ENCODE data around the gene CD300E. TPM values are rescaled to one million over a fixed set of nuclear protein-coding genes. Genes with fewer than 3 reads are reported as not detected.

Gene CD300E
- total and polyA plus RNA-seq, 4 experiments from 2014 or later = not detected

DNA sequence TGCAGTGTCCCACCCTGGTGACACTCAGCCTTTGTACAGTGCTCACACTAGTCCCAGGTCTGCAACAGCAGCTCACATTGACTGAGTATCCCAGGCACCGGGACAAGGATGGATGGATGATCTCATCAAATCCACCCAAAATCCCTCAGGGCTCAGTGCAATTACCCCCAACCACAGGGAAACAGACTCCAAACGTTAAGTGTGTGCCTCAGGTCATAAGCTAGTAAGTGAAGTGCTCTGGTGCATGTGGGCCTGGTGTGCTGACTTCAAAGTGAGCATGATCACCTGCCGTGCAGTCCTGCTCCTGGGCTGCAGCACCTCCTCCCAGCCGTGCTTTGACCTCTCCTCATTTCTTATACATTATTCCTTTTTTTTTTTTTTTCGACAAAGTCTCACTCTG lies 31.2 kb upstream of the CD300E start:
- Mint-ChIP-seq H3K36me3 (no peaks in the 10 kb centered on the region), H3K27me3 (peaks cover 16 to 26% of the 10 kb centered on the region in 2 donors), H3K9me3 (peaks cover 0 to 2% (median 0%) of the 10 kb centered on the region in 8 donors), H3K4me1 (peaks cover 4 to 7% (median 5%) of the 10 kb centered on the region in 4 donors), H3K27ac (no peak overlapping the region), H3K4me3 (no peak overlapping the region)
- Histone ChIP-seq H3K36me3 (ENCODE audit: insufficient read depth, low read length) (no peaks in the 10 kb centered on the region), H3K9me3 (ENCODE audit: control insufficient read depth in 1 of 2, low read length in 2 of 2) (no peaks in the 10 kb centered on the region), H3K27me3 (ENCODE audit: insufficient read depth, low read length) (no peaks in the 10 kb centered on the region), H3K4me3 (ENCODE audit: low read length in 2 of 2) (no peak overlapping the region), H3K27ac (ENCODE audit: low read depth, low read length) (no peak overlapping the region), H3K4me1 (ENCODE audit: insufficient read depth, low read length) (peaks cover 3% of the 10 kb centered on the region)
- no peak for DNase-seq
- ChIA-PET POLR2A (ENCODE audit: partially characterized antibody) (interaction anchor here (1.0 kb wide), 1 partner anchor 83 kb away, joined by 3 read pairs; the partner anchor contains the start of gene RAB37), CTCF (ENCODE audit: partially characterized antibody) (interaction anchor here (0.8 to 6.2 kb wide), 4 partner anchors 82 to 211 kb away, joined by 3 to 326 read pairs (median 94); partner anchors contain the start of genes NAT9 and RAB37)
- intact Hi-C loops (cut with micrococcal nuclease) = no loop called here

GRCh38 chr17:74652020-74652419 lies 28.5 kb upstream of the CD300E start:
- H3K27me3 Mint-ChIP-seq = peaks cover 16 to 29% of the 10 kb centered on the region in 2 donors
- POLR2A ChIA-PET (ENCODE audit: partially characterized antibody) = no interaction called here
- H3K9me3 Mint-ChIP-seq = peaks cover 0 to 2% (median 0%) of the 10 kb centered on the region in 8 donors

DNA sequence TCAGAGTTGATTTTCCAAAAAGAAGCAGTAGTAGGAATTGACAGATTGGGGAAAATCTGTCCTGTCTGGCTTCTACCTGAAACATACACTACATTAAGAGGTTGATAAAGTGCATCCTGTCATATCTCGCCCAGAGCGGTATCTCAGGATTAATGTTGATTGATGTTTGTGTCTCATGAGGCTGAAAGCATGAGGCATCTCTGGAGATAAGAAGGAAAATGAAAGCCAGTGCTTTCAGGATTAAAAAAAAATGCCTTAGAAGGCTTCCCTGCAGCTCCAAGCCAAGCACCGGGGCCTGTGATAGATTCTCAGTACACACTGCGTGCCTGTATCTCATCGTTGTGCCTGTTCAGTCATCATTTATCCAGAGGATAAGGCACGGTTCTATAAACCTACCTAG lies 26.4 kb upstream of the CD300E start:
- Histone ChIP-seq H3K4me3 (ENCODE audit: low read length in 2 of 2) (no peak overlapping the region), H3K9me3 (ENCODE audit: control insufficient read depth in 1 of 2, low read length in 2 of 2) (no peaks in the 10 kb centered on the region), H3K4me1 (ENCODE audit: insufficient read depth, low read length) (no peaks in the 10 kb centered on the region), H3K27ac (ENCODE audit: low read depth, low read length) (no peak overlapping the region), H3K27me3 (ENCODE audit: insufficient read depth, low read length) (peaks cover 5% of the 10 kb centered on the region), H3K36me3 (ENCODE audit: insufficient read depth, low read length) (no peaks in the 10 kb centered on the region)
- Mint-ChIP-seq H3K4me1 (no peaks in the 10 kb centered on the region), H3K9me3 (peaks cover 0 to 2% (median 0%) of the 10 kb centered on the region in 8 donors), H3K27ac (no peak overlapping the region), H3K36me3 (no peaks in the 10 kb centered on the region), H3K4me3 (no peak overlapping the region), H3K27me3 (peaks cover 27 to 34% of the 10 kb centered on the region in 2 donors)
- no peak for DNase-seq
- ChIA-PET CTCF (ENCODE audit: partially characterized antibody) (interaction anchor here (1.0 to 3.2 kb wide), 2 partner anchors 8 to 86 kb away, joined by 3 to 16 read pairs; no protein-coding TSS in a partner anchor), POLR2A (ENCODE audit: partially characterized antibody) (no interaction called here)
- intact Hi-C loops (cut with micrococcal nuclease) = no loop called here

More at GRCh38 chr17:74652020-74652419, 28.5 kb upstream of the CD300E start:
- DNase-seq = no peak
- intact Hi-C loops (cut with micrococcal nuclease) = no loop called here
- peaks cover 5% of the 10 kb centered on the region for H3K27me3 ChIP-seq (ENCODE audit: insufficient read depth, low read length)
- no peaks in the 10 kb centered on the region for H3K36me3 ChIP-seq (ENCODE audit: insufficient read depth, low read length)
- no peaks in the 10 kb centered on the region for H3K4me1 Mint-ChIP-seq
- H3K9me3 ChIP-seq (ENCODE audit: control insufficient read depth in 1 of 2, low read length in 2 of 2) = no peaks in the 10 kb centered on the region
- H3K4me3 Mint-ChIP-seq = no peak overlapping the region
- H3K27ac ChIP-seq (ENCODE audit: low read depth, low read length) = no peak overlapping the region
- no peak overlapping the region for H3K27ac Mint-ChIP-seq
- no peaks in the 10 kb centered on the region for H3K36me3 Mint-ChIP-seq
- no peak overlapping the region for H3K4me3 ChIP-seq (ENCODE audit: low read length in 2 of 2)
- CTCF ChIA-PET (ENCODE audit: partially characterized antibody) = interaction anchor here (1.3 kb wide), 1 partner anchor 119 kb away, joined by 4 read pairs; no protein-coding TSS in a partner anchor
- no peaks in the 10 kb centered on the region for H3K4me1 ChIP-seq (ENCODE audit: insufficient read depth, low read length)

DNA sequence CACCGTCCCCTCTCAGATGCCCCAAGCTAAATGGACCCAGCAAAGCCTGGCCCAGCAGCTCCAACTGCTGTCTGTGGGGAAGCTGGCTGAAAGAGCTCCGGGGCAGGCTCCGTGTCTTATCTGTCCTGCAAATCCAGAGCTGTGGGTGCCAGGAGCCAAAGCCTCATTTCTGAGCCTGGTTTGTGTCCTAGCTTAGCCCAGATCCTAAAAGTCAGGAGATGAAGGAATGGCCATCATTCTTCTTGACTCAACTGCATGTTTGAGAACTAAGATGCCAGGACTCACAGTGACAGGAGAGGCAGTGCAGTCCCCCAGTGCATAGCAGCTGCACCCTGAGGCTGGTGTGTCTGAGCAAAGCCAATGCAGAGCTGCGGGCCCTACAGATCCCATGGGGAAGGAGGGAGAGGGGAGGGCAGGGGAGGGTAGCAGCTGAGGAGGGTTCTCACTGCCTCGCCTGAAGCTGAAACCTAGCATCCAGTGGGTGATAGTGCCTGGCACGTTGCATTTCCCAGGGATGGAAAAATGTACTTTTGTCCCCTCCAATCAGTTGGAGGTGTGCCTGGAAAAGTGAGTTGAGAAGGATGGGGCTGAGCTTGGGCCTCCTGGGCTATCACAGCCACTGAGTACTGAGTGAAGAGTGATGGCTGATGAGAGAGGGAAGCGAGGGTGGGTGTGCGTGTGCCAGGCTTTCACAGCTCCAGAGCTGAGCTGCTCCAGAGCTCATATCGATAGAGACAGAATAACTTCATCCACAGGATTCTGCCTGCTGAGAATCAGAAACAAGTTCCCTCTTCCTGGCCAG lies 24.5 kb upstream of the CD300E start:
- Histone ChIP-seq H3K27ac (ENCODE audit: low read depth, low read length) (no peak overlapping the region), H3K4me1 (ENCODE audit: insufficient read depth, low read length) (no peaks in the 10 kb centered on the region), H3K4me3 (ENCODE audit: low read length in 2 of 2) (no peak overlapping the region), H3K36me3 (ENCODE audit: insufficient read depth, low read length) (no peaks in the 10 kb centered on the region), H3K27me3 (ENCODE audit: insufficient read depth, low read length) (peaks cover 5% of the 10 kb centered on the region), H3K9me3 (ENCODE audit: control insufficient read depth in 1 of 2, low read length in 2 of 2) (no peaks in the 10 kb centered on the region)
- DNase-seq = no peak
- H3K4me3 Mint-ChIP-seq = no peak overlapping the region
- ChIA-PET POLR2A (ENCODE audit: partially characterized antibody) (no interaction called here), CTCF (ENCODE audit: partially characterized antibody) (interaction anchor here (0.6 to 3.2 kb wide), 2 partner anchors 10 to 15 kb away, joined by 3 to 16 read pairs; no protein-coding TSS in a partner anchor)
- intact Hi-C loops (cut with micrococcal nuclease) = no loop called here
- H3K4me1 Mint-ChIP-seq = no peaks in the 10 kb centered on the region
- H3K9me3 Mint-ChIP-seq = peaks cover 0 to 2% (median 0%) of the 10 kb centered on the region in 8 donors
- peaks cover 32 to 33% of the 10 kb centered on the region in 2 donors for H3K27me3 Mint-ChIP-seq
- no peaks in the 10 kb centered on the region for H3K36me3 Mint-ChIP-seq
- no peak overlapping the region for H3K27ac Mint-ChIP-seq

DNA sequence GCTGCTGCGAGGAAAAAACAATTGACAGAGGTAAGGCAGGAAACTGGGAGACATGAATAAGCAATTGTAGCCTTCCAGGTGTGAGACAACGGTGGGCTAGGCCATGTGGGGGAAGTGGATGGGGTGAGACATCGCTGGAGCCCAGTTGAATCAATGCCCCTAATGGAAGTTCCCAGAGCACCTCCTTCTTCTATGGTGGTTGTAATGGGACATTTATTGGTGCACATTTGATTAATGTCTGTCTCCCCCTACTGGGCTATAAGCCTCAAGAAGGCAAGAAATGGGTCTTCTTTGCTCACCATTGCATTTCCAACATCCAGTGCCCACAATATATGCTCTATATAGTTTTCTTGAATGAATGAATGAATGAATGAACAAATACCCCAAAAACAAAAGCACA lies 22.7 kb upstream of the CD300E start:
- ChIA-PET POLR2A (ENCODE audit: partially characterized antibody) (no interaction called here), CTCF (ENCODE audit: partially characterized antibody) (no interaction called here)
- H3K4me1 ChIP-seq (ENCODE audit: insufficient read depth, low read length) = no peaks in the 10 kb centered on the region
- Mint-ChIP-seq H3K4me3 (no peak overlapping the region), H3K36me3 (no peaks in the 10 kb centered on the region), H3K27ac (no peak overlapping the region), H3K4me1 (peaks cover 0 to 2% (median 0%) of the 10 kb centered on the region in 4 donors), H3K27me3 (peaks cover 25 to 34% of the 10 kb centered on the region in 2 donors), H3K9me3 (peaks cover 0 to 2% (median 0%) of the 10 kb centered on the region in 8 donors)
- H3K27ac ChIP-seq (ENCODE audit: low read depth, low read length) = no peak overlapping the region
- no peaks in the 10 kb centered on the region for H3K36me3 ChIP-seq (ENCODE audit: insufficient read depth, low read length)
- intact Hi-C loops (cut with micrococcal nuclease) = no loop called here
- no peak overlapping the region for H3K4me3 ChIP-seq (ENCODE audit: low read length in 2 of 2)
- peak in 1 of 5 donors; percentile 13 for DNase-seq
- peaks cover 5% of the 10 kb centered on the region for H3K27me3 ChIP-seq (ENCODE audit: insufficient read depth, low read length)
- H3K9me3 ChIP-seq (ENCODE audit: control insufficient read depth in 1 of 2, low read length in 2 of 2) = no peaks in the 10 kb centered on the region

GRCh38 chr17:74645010-74645409 lies 21.5 kb upstream of the CD300E start:
- Mint-ChIP-seq H3K36me3 (no peaks in the 10 kb centered on the region), H3K27ac (peak overlapping the region in 1 of 7 donors; percentile 4), H3K9me3 (no peaks in the 10 kb centered on the region), H3K4me3 (no peak overlapping the region), H3K27me3 (peaks cover 20 to 34% of the 10 kb centered on the region in 2 donors), H3K4me1 (peaks cover 2 to 4% (median 2%) of the 10 kb centered on the region in 4 donors)
- Histone ChIP-seq H3K27me3 (ENCODE audit: insufficient read depth, low read length) (peaks cover 5% of the 10 kb centered on the region), H3K36me3 (ENCODE audit: insufficient read depth, low read length) (no peaks in the 10 kb centered on the region), H3K4me1 (ENCODE audit: insufficient read depth, low read length) (peaks cover 2% of the 10 kb centered on the region), H3K4me3 (ENCODE audit: low read length in 2 of 2) (no peak overlapping the region), H3K9me3 (ENCODE audit: control insufficient read depth in 1 of 2, low read length in 2 of 2) (no peaks in the 10 kb centered on the region), H3K27ac (ENCODE audit: low read depth, low read length) (no peak overlapping the region)
- POLR2A ChIA-PET (ENCODE audit: partially characterized antibody) = no interaction called here
- CTCF ChIA-PET (ENCODE audit: partially characterized antibody) = interaction anchor here (1.5 kb wide), 1 partner anchor 20 kb away, joined by 3 read pairs; no protein-coding TSS in a partner anchor
- DNase-seq = no peak
- intact Hi-C loops (cut with micrococcal nuclease) = no loop called here

DNA sequence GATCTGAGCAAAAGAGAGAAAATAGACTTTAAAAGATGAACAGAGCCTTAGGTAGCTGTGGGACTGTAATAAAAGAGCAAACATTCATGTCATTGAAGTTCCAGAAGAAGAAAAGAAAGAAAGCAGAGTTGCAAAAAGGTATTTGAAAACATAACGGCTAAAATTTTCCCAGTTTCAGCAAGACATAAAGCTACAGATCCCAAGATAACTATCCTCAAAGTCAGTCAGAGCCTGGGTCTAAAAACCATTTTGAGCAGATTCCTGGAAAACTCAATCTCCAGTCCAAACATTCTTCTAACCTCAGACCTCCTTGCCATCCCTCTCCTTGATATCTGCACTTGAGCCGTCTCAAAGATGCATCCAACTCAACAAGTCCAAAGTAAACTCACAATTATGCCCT lies 20.9 kb upstream of the CD300E start:
- ChIA-PET POLR2A (ENCODE audit: partially characterized antibody) (no interaction called here), CTCF (ENCODE audit: partially characterized antibody) (interaction anchor here (1.5 kb wide), 1 partner anchor 20 kb away, joined by 3 read pairs; no protein-coding TSS in a partner anchor)
- no peak overlapping the region for H3K4me3 Mint-ChIP-seq
- peaks cover 7 to 8% (median 8%) of the 10 kb centered on the region in 4 donors for H3K4me1 Mint-ChIP-seq
- DNase-seq = no peak
- H3K36me3 ChIP-seq (ENCODE audit: insufficient read depth, low read length) = no peaks in the 10 kb centered on the region
- intact Hi-C loops (cut with micrococcal nuclease) = no loop called here
- no peaks in the 10 kb centered on the region for H3K9me3 ChIP-seq (ENCODE audit: control insufficient read depth in 1 of 2, low read length in 2 of 2)
- no peaks in the 10 kb centered on the region for H3K9me3 Mint-ChIP-seq
- H3K27ac ChIP-seq (ENCODE audit: low read depth, low read length) = no peak overlapping the region
- no peak overlapping the region for H3K27ac Mint-ChIP-seq
- H3K36me3 Mint-ChIP-seq = no peaks in the 10 kb centered on the region
- peaks cover 20 to 38% of the 10 kb centered on the region in 2 donors for H3K27me3 Mint-ChIP-seq
- H3K4me3 ChIP-seq (ENCODE audit: low read length in 2 of 2) = no peak overlapping the region
- H3K27me3 ChIP-seq (ENCODE audit: insufficient read depth, low read length) = peaks cover 5% of the 10 kb centered on the region
- peaks cover 8% of the 10 kb centered on the region for H3K4me1 ChIP-seq (ENCODE audit: insufficient read depth, low read length)

Data from CD4-positive, alpha-beta memory T cell (primary cell).